ENCODE measurements around the gene BMP6. TPM values are rescaled to one million over a fixed set of nuclear protein-coding genes. Genes with fewer than 3 reads are reported as not detected.

The BMP6 gene
- total and polyA plus RNA-seq, 2 of the 4 experiments (the other 2 are of a cell fraction), result 0.18 to 0.19 TPM

GRCh38 chr6:7910298-7910653 lies 184.4 kb downstream of the BMP6 start:
- dilution Hi-C loops (cut with HindIII; ENCODE audit: low sequenced_read_pairs, unreplicated experiment), result no loop called here
- POLR2A ChIA-PET (ENCODE audit: unreplicated experiment), result no interaction called here
- intact Hi-C loops (cut with micrococcal nuclease), result loop anchor here (1.0 to 5.0 kb wide), 3 partner anchors 67 to 149 kb away; no protein-coding TSS in a partner anchor

More at GRCh38 chr6:7910298-7910653, 184.4 kb downstream of the BMP6 start:
- Histone ChIP-seq H3K18ac (ENCODE audit: low read depth, low read length) (no peak overlapping the region), H3K9me1 (ENCODE audit: insufficient read depth, low read length) (peaks cover 7% of the 10 kb centered on the region), H4K5ac (ENCODE audit: low read depth, low read length) (no peak overlapping the region), H3K79me1 (ENCODE audit: low read depth in 1 of 2, low read length in 2 of 2) (peaks cover 8 to 31% of the 10 kb centered on the region in 2 experiments), H3K14ac (replicated peaks; ENCODE audit: low read depth, low read length) (no peak overlapping the region), H3K4ac (ENCODE audit: low read depth, low read length) (peak overlapping the region; percentile 52; the same call in 1 of the 2 replicates), H3K9ac (ENCODE audit: low read depth, low read length) (peak overlapping the region; percentile 83), H2BK15ac (ENCODE audit: low read depth, low read length) (no peak overlapping the region), H3K9me3 (ENCODE audit: control insufficient read depth, insufficient read depth, low read length) (no peaks in the 10 kb centered on the region), H4K91ac (ENCODE audit: insufficient read depth, low read depth, low read length) (no peak overlapping the region; the same call in 1 of the 2 replicates), H2BK20ac (ENCODE audit: low read depth, low read length) (no peak overlapping the region), H2AFZ (replicated peaks; ENCODE audit: low read length, poor library complexity) (peak overlapping the region; percentile 94), H3K56ac (ENCODE audit: extremely low read depth, insufficient read depth, low read length) (no peak overlapping the region), H2BK5ac (ENCODE audit: low read depth, low read length, poor library complexity, severe bottlenecking) (peak overlapping the region; percentile 40), H4K20me1 (ENCODE audit: insufficient read depth, low read length) (peaks cover 33% of the 10 kb centered on the region), H3K27ac (ENCODE audit: insufficient read depth, low read length) (peak overlapping the region; percentile 67), H3K4me2 (ENCODE audit: low read depth, low read length) (0 out of 2 replicates have a peak overlapping the region, but pooled peaks have one; percentile 26), H3K36me3 (ENCODE audit: control insufficient read depth, insufficient read depth, low read length) (peaks cover 6% of the 10 kb centered on the region), H3K4me3 (ENCODE audit: insufficient read depth, low read depth, low read length) (peak overlapping the region; percentile 96), H3K27me3 (ENCODE audit: control insufficient read depth, insufficient read depth, low read length) (peaks cover 27% of the 10 kb centered on the region), H3K4me1 (ENCODE audit: control insufficient read depth, insufficient read depth, low read length) (peaks cover 6% of the 10 kb centered on the region; the same call in 1 of the 2 replicates), H2AK5ac (ENCODE audit: low read depth, low read length) (no peak overlapping the region), H2AK9ac (replicated peaks; ENCODE audit: low read depth, low read length, poor library complexity) (peak overlapping the region; percentile 84), H4K8ac (ENCODE audit: low read depth in 2 of 2, low read length in 2 of 2) (no peak overlapping the region; a peak in 1 of 4 replicates), H2BK120ac (ENCODE audit: low read depth, low read length) (no peak overlapping the region), H3K23ac (ENCODE audit: low read depth, low read length) (no peak overlapping the region)
- BruUV-seq (replicated peaks), result no TSS peak
- DNase-seq (no peak), ATAC-seq (ENCODE audit: low read depth) (peak; percentile 51)
- 0% methylated on average over 30 of the region's 57 CpGs; no CpG with 5 or more reads in 1 of the 2 experiments for WGBS, 2 experiments (ENCODE audit: extremely low coverage in 2 of 2, insufficient read length in 1 of 2)
- no peak for TF ChIP-seq MAFK (IDR thresholded peaks at IDR 0.05; ENCODE audit: low read depth, low read length)
- 0 out of 2 replicates have a peak, but pooled peaks have one; percentile 45 for TF ChIP-seq MXI1 (IDR thresholded peaks at IDR 0.05; ENCODE audit: borderline replicate concordance, low read depth, low read length)
- in situ Hi-C loops (cut with MboI; ENCODE audit: low sequenced_read_pairs), result no loop called here
- CTCF ChIA-PET, result no interaction called here
